PC-3 (cell line): ENCODE measurements around the gene RABGAP1L.

ENCODE experiments used
- EZH2 ChIP-seq: fragments of 300-600 bp; sonication (generic); IDR thresholded peaks from one replicate; pipeline ENCODE4 v1.6.1; 2017; ENCODE audit warnings: antibody characterized with exemption, mild to moderate bottlenecking, low read length; ENCODE audit not compliant: unreplicated experiment
- EZH2phosphoT487 ChIP-seq: fragments of 300-600 bp; sonication (generic); IDR thresholded peaks from 2 replicates; pipeline ENCODE4 v1.6.1; 2018; ENCODE audit warnings: mild to moderate bottlenecking, antibody characterized with exemption, low read length, borderline replicate concordance
- TF ChIP-seq, protein P1 (sequence below): fragments of 300-600 bp; sonication (generic); conservative IDR thresholded peaks from 2 replicates; pipeline ENCODE4 v1.5.1; 2017; ENCODE audit warnings: antibody characterized with exemption, low read depth, mild to moderate bottlenecking, low read length

GRCh38 chr1:174399211-174399610 is 239.9 kb downstream of the RABGAP1L start:
- TF ChIP-seq, protein P1, sequence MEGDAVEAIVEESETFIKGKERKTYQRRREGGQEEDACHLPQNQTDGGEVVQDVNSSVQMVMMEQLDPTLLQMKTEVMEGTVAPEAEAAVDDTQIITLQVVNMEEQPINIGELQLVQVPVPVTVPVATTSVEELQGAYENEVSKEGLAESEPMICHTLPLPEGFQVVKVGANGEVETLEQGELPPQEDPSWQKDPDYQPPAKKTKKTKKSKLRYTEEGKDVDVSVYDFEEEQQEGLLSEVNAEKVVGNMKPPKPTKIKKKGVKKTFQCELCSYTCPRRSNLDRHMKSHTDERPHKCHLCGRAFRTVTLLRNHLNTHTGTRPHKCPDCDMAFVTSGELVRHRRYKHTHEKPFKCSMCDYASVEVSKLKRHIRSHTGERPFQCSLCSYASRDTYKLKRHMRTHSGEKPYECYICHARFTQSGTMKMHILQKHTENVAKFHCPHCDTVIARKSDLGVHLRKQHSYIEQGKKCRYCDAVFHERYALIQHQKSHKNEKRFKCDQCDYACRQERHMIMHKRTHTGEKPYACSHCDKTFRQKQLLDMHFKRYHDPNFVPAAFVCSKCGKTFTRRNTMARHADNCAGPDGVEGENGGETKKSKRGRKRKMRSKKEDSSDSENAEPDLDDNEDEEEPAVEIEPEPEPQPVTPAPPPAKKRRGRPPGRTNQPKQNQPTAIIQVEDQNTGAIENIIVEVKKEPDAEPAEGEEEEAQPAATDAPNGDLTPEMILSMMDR: no peak
- no peak for TF ChIP-seq EZH2
- TF ChIP-seq EZH2phosphoT487: no peak
